DMS114 treated with DMSO at 0.1 percent for 48 hours (cell line): ENCODE results near the gene CHST11.

Experiments
- DNase-seq: peaks from one replicate; lab custom pipeline; 2025; ENCODE audit not compliant: unreplicated experiment; lab: John Stamatoyannopoulos, UW

The CHST11 gene

GRCh38 chr12:104689635-104690034 is 232.9 kb downstream of the CHST11 start:
- DNase-seq = no peak

GRCh38 chr12:104691721-104692556 is 235.2 kb downstream of the CHST11 start:
- DNase-seq = no peak

- no peak for DNase-seq
These were observed 235.9 kb downstream of the CHST11 start for GRCh38 chr12:104692557-104693218.

GRCh38 chr12:104693493-104693892 is 236.7 kb downstream of the CHST11 start:
- DNase-seq = no peak

- DNase-seq = no peak
These were observed 237.4 kb downstream of the CHST11 start for GRCh38 chr12:104694161-104694560.

- no peak for DNase-seq
These were observed 238.0 kb downstream of the CHST11 start for GRCh38 chr12:104694711-104695110.

GRCh38 chr12:104695453-104696148 is 238.9 kb downstream of the CHST11 start:
- DNase-seq = no peak

- no peak for DNase-seq
These were observed 240.4 kb downstream of the CHST11 start for GRCh38 chr12:104697186-104697585.

GRCh38 chr12:104698871-104699270 is 242.1 kb downstream of the CHST11 start:
- DNase-seq = no peak

GRCh38 chr12:104699489-104700190 is 242.9 kb downstream of the CHST11 start:
- DNase-seq = no peak

GRCh38 chr12:104700324-104700723 is 243.6 kb downstream of the CHST11 start:
- DNase-seq = no peak

- no peak for DNase-seq
These were observed 244.6 kb downstream of the CHST11 start for GRCh38 chr12:104701301-104701700.

- no peak for DNase-seq
These were observed 245.0 kb downstream of the CHST11 start for GRCh38 chr12:104701756-104702155.

- DNase-seq = no peak
These were observed 245.9 kb downstream of the CHST11 start for GRCh38 chr12:104702565-104703139.

GRCh38 chr12:104703372-104703771 is 246.6 kb downstream of the CHST11 start:
- DNase-seq = no peak

GRCh38 chr12:104704224-104704779 is 247.6 kb downstream of the CHST11 start:
- no peak for DNase-seq

- no peak for DNase-seq
These were observed 250.4 kb downstream of the CHST11 start for GRCh38 chr12:104707194-104707593.

- no peak for DNase-seq
These were observed 251.2 kb downstream of the CHST11 start for GRCh38 chr12:104707794-104708558.

- DNase-seq = no peak
These were observed 252.1 kb downstream of the CHST11 start for GRCh38 chr12:104708891-104709290.
